GM12878 (cell line): ENCODE results near the gene TTC38. TPM values are rescaled to one million over a fixed set of nuclear protein-coding genes. Genes with fewer than 3 reads are reported as not detected.

ENCODE experiments used
- ATAC-seq: fragments of 200-7000 bp; cut with Tn5 transposase; 3 replicates; pipeline ENCODE4 v1.9.1; 2020; ENCODE audit warnings: mild to moderate bottlenecking, moderate library complexity
- BruUV-seq: library from RNA; stranded (reverse); fragments of 400-500 nt; replicated peaks from 2 replicates; lab custom pipeline; 2021; lab: Mats Ljungman, UMichigan
- CTCF ChIA-PET: fragments of 300-600 bp; sonication (Branson Sonifier 250); formaldehyde crosslinking; extraction: SDS; loops from one replicate; lab custom pipeline; 2021; ENCODE audit warnings: inconsistent platforms; lab: Yijun Ruan, JAX
- POLR2A ChIA-PET: fragments of 350-600 bp; formaldehyde crosslinking; extraction: SDS; loops from one replicate; lab custom pipeline; 2021; ENCODE audit warnings: inconsistent platforms; lab: Charles Lee
- RAD21 ChIA-PET: fragments of 300-600 bp; sonication (Branson Sonifier 250); formaldehyde crosslinking; loops from one replicate; lab custom pipeline; 2023; ENCODE audit warnings: antibody characterized with exemption; ENCODE audit not compliant: unreplicated experiment; lab: Charles Lee
- SMC1A ChIA-PET: fragments of 300-600 bp; sonication (Branson Sonifier 250); formaldehyde crosslinking; loops from one replicate; lab custom pipeline; 2023; ENCODE audit not compliant: unreplicated experiment, uncharacterized antibody; lab: Charles Lee
- DNase-seq: peaks from one replicate; pipeline ENCODE4 v3.0.0-alpha.2; 2011; ENCODE audit warnings: low read depth, low spot score
- FAIRE-seq: peaks from 3 replicates; lab custom pipeline; 2011; peaks lifted over from hg19 to GRCh38; lab: Jason Lieb, UNC
- H2AFZ ChIP-seq: 2 replicates; pipeline ENCODE4 v1.6.0; 2011; ENCODE audit warnings: low read depth, low read length, control low read depth; ENCODE audit not compliant: control insufficient read depth
- H3K27ac ChIP-seq: 2 replicates; pipeline ENCODE4 v1.5.1; 2011; ENCODE audit warnings: control low read depth; ENCODE audit not compliant: control insufficient read depth, insufficient read depth
- H3K27me3 ChIP-seq, 2 experiments: replicated peaks in 1 of 2; 2 replicates each; pipeline versions ENCODE4 v1.6.0 to v1.6.1; 2011; ENCODE audit warnings: low read length in 1 of 2; ENCODE audit not compliant: control insufficient read depth in 2 of 2, insufficient read depth in 2 of 2
- H3K36me3 ChIP-seq, 2 experiments: 2 replicates each; pipeline ENCODE4 v1.5.1; 2011; ENCODE audit warnings: low read length in 1 of 2; ENCODE audit not compliant: control insufficient read depth in 2 of 2, insufficient read depth in 2 of 2
- H3K4me1 ChIP-seq: 2 replicates; pipeline ENCODE4 v1.6.1; 2011; ENCODE audit warnings: mild to moderate bottlenecking, low read length, moderate library complexity, mixed read lengths; ENCODE audit not compliant: control insufficient read depth, insufficient read depth
- H3K4me2 ChIP-seq: 2 replicates; pipeline ENCODE4 v1.6.0; 2011; ENCODE audit warnings: control low read depth; ENCODE audit not compliant: control insufficient read depth, insufficient read depth
- H3K4me3 ChIP-seq: fragments of 200-600 bp; sonication (generic); 2 replicates; pipeline ENCODE4 v1.5.1; 2016
- H3K79me2 ChIP-seq: 2 replicates; pipeline ENCODE4 v1.6.0; 2011; ENCODE audit warnings: low read length; ENCODE audit not compliant: control insufficient read depth, insufficient read depth
- H3K9ac ChIP-seq: 2 replicates; pipeline ENCODE4 v1.8.0; 2011; ENCODE audit warnings: low read length, control low read depth, mixed read lengths; ENCODE audit not compliant: control insufficient read depth, insufficient read depth
- H3K9me3 ChIP-seq: replicated peaks from 3 replicates; pipeline ENCODE4 v1.5.1; 2011; ENCODE audit warnings: mild to moderate bottlenecking, low read length; ENCODE audit not compliant: control insufficient read depth, insufficient read depth
- H4K20me1 ChIP-seq: 2 replicates; pipeline ENCODE4 v1.6.0; 2011; ENCODE audit not compliant: control insufficient read depth, insufficient read depth
- BRCA1 ChIP-seq: IDR thresholded peaks from 2 replicates; pipeline ENCODE4 v1.6.1; 2011; ENCODE audit warnings: low read depth, low read length, improper control_type of control experiment
- CEBPB ChIP-seq, 2 experiments: fragments of 150-350 bp in 1 of 2; IDR thresholded peaks; 2 replicates each; pipeline ENCODE4 v1.6.1; 2012 to 2014; ENCODE audit warnings: low read depth in 2 of 2, low read length in 2 of 2, borderline replicate concordance in 1 of 2, inconsistent platforms in 1 of 2
- DPF2 ChIP-seq: fragments of 450-650 bp; IDR thresholded peaks from 2 replicates; pipeline ENCODE4 v1.6.1; 2017; ENCODE audit warnings: mild to moderate bottlenecking
- HDGF ChIP-seq: fragments of 450-650 bp; IDR thresholded peaks from 2 replicates; pipeline ENCODE4 v1.6.1; 2016; ENCODE audit warnings: antibody characterized with exemption
- LARP7 ChIP-seq: fragments of 450-650 bp; IDR thresholded peaks from 2 replicates; pipeline ENCODE4 v1.6.1; 2017; ENCODE audit warnings: mild to moderate bottlenecking
- MYC ChIP-seq: IDR thresholded peaks from 2 replicates; pipeline ENCODE4 v1.6.1; 2011; ENCODE audit warnings: mild to moderate bottlenecking, low read length, moderate library complexity, inconsistent platforms; ENCODE audit not compliant: insufficient read depth, insufficient replicate concordance, insufficient read length, severe bottlenecking
- NR2F1 ChIP-seq: fragments of 450-650 bp; conservative IDR thresholded peaks from 2 replicates; pipeline ENCODE4 v1.6.1; 2017; ENCODE audit warnings: mild to moderate bottlenecking
- SMAD5 ChIP-seq: IDR thresholded peaks from 2 replicates; pipeline ENCODE4 v1.6.1; 2016; ENCODE audit warnings: antibody characterized with exemption, low read depth
- SREBF2 ChIP-seq: IDR thresholded peaks from 2 replicates; pipeline ENCODE4 v1.6.1; 2012; ENCODE audit warnings: mild to moderate bottlenecking, low read length
- WGBS: methylation state at CpG from one replicate; pipeline ENCODE4 v1.1.6; 2016; ENCODE audit warnings: low lambda C conversion rate; ENCODE audit not compliant: insufficient replicate concordance, insufficient coverage; ENCODE audit errors: missing lambda C conversion rate; 5-methylcytosine and 5-hydroxymethylcytosine counted together
- in situ Hi-C: fragments of 300-500 bp; cut with MboI; formaldehyde crosslinking; loops from 9 replicates; pipeline ENCODE4 v1.14.3; 2018; ENCODE audit warnings: mixed read lengths
- intact Hi-C: fragments of 100-400 bp; cut with micrococcal nuclease; formaldehyde crosslinking; loops from one replicate; pipeline ENCODE4 v1.14.2; 2022; ENCODE audit not compliant: unreplicated experiment
- polyA plus RNA-seq, 11 experiments: library from polyadenylated mRNA; depleted of rRNA in 4 of 11; unstranded in 6 of 11; stranded (reverse) in 5 of 11; fragments of >200 nt; fragmentation: Nextera tagmentation in 4 of 11; fragmentation: Illumina TruSeq in 1 of 11; extraction: Ambion mirVana in 4 of 11; extraction: Trizol in 1 of 11; gene quantifications; 1 replicate in 1 of 11; 2 replicates in 10 of 11; pipeline versions ENCODE4 v1.2.1 to v1.2.3, GENCODE V29; 2011 to 2016; ENCODE audit warnings: inconsistent platforms in 2 of 11, missing spikeins in 2 of 11, low read depth in 1 of 11
- total RNA-seq, 4 experiments: library from RNA; depleted of rRNA in 3 of 4; stranded (reverse); fragments of >200 nt in 3 of 4; fragmentation: Illumina TruSeq in 1 of 4; extraction: Trizol in 1 of 4; gene quantifications; 2 replicates each; pipeline versions ENCODE4 v1.2.1 to v1.2.3, GENCODE V29; 2013 to 2021
- TF ChIP-seq, protein P1 (sequence below): IDR thresholded peaks from 2 replicates; pipeline ENCODE4 v1.6.1; 2011; ENCODE audit warnings: mild to moderate bottlenecking, low read depth, low read length, moderate library complexity; ENCODE audit not compliant: insufficient replicate concordance
- TF ChIP-seq, protein P2 (sequence below): IDR thresholded peaks from 2 replicates; pipeline ENCODE4 v1.6.1; 2012; ENCODE audit warnings: mild to moderate bottlenecking, low read depth, low read length
- TF ChIP-seq, protein P3 (sequence below): fragments of 450-650 bp; IDR thresholded peaks from 2 replicates; pipeline ENCODE4 v1.6.1; 2017; ENCODE audit warnings: mild to moderate bottlenecking

Gene TTC38
- total and polyA plus RNA-seq, 10 of the 15 experiments (the other 5 are each of a cell fraction or from before 2014, with no cell fraction given) = 0.58 to 39.9 (median 13.0) TPM

DNA sequence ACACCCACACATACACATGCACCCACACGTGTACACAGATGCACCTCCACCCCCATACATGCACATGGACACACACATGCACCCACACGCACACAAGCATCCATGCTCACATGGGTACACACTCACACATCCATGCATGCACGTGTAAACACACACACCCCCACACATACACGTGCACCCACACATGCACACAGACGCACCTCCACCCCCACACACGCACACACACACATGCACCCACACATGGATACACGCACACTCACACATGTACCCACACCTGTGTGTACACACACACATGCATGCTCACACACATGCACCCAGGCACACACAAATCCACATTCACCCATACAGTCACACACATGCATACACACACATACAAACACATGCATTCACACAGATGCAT lies 42.2 kb upstream of the TTC38 start:
- H3K27ac ChIP-seq = no peak overlapping the region
- POLR2A ChIA-PET = no interaction called here
- 95% methylated on average over 7 of the region's 7 CpGs for WGBS
- H3K4me2 ChIP-seq = no peak overlapping the region
- no peaks in the 10 kb centered on the region for H4K20me1 ChIP-seq
- ATAC-seq (no peak), FAIRE-seq (no peak), DNase-seq (no peak)
- intact Hi-C loops = no loop called here
- no peaks in the 10 kb centered on the region for H3K27me3 ChIP-seq
- H3K4me1 ChIP-seq = peaks cover 3% of the 10 kb centered on the region
- no peak overlapping the region for H3K4me3 ChIP-seq
- SMC1A ChIA-PET = no interaction called here
- no TSS peak for BruUV-seq
- RAD21 ChIA-PET = no interaction called here
- H3K36me3 ChIP-seq = peaks cover 0 to 2% of the 10 kb centered on the region in 2 experiments; a peak in 2 of 4 replicates
- in situ Hi-C loops = no loop called here
- CTCF ChIA-PET = no interaction called here
- no peak overlapping the region for H2AFZ ChIP-seq
- H3K79me2 ChIP-seq = no peaks in the 10 kb centered on the region
- no peak overlapping the region for H3K9ac ChIP-seq
- TF ChIP-seq, protein P1, sequence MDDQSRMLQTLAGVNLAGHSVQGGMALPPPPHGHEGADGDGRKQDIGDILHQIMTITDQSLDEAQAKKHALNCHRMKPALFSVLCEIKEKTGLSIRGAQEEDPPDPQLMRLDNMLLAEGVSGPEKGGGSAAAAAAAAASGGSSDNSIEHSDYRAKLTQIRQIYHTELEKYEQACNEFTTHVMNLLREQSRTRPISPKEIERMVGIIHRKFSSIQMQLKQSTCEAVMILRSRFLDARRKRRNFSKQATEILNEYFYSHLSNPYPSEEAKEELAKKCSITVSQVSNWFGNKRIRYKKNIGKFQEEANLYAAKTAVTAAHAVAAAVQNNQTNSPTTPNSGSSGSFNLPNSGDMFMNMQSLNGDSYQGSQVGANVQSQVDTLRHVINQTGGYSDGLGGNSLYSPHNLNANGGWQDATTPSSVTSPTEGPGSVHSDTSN = peak; percentile 0
- TF ChIP-seq HDGF = 0 out of 2 replicates have a peak, but pooled peaks have one; percentile 42
- no peak for TF ChIP-seq CEBPB (IDR thresholded peaks at IDR 0.05; ENCODE audit: borderline replicate concordance in 1 of 2, low read depth in 2 of 2, low read length in 2 of 2)
- no peaks in the 10 kb centered on the region; the same call in 2 of the 3 replicates for H3K9me3 ChIP-seq

DNA sequence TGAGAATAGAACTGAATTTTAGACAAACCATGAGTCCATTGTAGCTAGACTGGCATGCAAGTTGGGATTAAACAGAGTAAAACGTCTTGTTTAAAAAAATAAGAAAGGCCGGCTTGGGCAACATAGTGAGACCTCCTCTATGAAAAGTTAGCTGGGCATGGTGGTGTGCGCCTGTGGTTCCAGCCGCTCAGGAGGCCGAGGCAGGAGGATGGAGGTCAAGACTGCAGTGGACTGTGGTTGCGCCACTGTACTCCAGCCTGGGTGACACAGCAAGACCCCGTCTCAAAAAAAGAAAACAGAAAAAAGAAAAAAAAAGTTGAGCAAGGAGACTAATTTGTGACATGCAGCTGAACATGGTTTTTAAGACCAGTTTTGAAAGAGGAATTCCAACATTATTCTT lies 41.2 kb upstream of the TTC38 start:
- no peak overlapping the region for H3K4me2 ChIP-seq
- FAIRE-seq = no peak
- H3K9me3 ChIP-seq = no peaks in the 10 kb centered on the region
- DNase-seq = no peak
- CTCF ChIA-PET = interaction anchor here (0.6 kb wide), 1 partner anchor 307 kb away, joined by 3 read pairs; no protein-coding TSS in a partner anchor
- SMC1A ChIA-PET = no interaction called here
- H3K27me3 ChIP-seq = no peaks in the 10 kb centered on the region
- BruUV-seq = no TSS peak
- intact Hi-C loops = no loop called here
- no peak overlapping the region for H3K4me3 ChIP-seq
- no peaks in the 10 kb centered on the region for H3K79me2 ChIP-seq
- no peaks in the 10 kb centered on the region for H3K36me3 ChIP-seq
- 99% methylated on average over 7 of the region's 7 CpGs for WGBS
- H3K27ac ChIP-seq = no peak overlapping the region
- H4K20me1 ChIP-seq = no peaks in the 10 kb centered on the region
- H3K4me1 ChIP-seq = no peaks in the 10 kb centered on the region
- RAD21 ChIA-PET = no interaction called here
- POLR2A ChIA-PET = no interaction called here
- in situ Hi-C loops = no loop called here
- ATAC-seq = no peak
- H2AFZ ChIP-seq = no peak overlapping the region
- H3K9ac ChIP-seq = no peak overlapping the region
- TF ChIP-seq DPF2 (no peak), LARP7 (no peak), MYC (no peak), SMAD5 (no peak), BRCA1 (no peak), NR2F1 (no peak), SREBF2 (no peak)
- TF ChIP-seq, protein P2, sequence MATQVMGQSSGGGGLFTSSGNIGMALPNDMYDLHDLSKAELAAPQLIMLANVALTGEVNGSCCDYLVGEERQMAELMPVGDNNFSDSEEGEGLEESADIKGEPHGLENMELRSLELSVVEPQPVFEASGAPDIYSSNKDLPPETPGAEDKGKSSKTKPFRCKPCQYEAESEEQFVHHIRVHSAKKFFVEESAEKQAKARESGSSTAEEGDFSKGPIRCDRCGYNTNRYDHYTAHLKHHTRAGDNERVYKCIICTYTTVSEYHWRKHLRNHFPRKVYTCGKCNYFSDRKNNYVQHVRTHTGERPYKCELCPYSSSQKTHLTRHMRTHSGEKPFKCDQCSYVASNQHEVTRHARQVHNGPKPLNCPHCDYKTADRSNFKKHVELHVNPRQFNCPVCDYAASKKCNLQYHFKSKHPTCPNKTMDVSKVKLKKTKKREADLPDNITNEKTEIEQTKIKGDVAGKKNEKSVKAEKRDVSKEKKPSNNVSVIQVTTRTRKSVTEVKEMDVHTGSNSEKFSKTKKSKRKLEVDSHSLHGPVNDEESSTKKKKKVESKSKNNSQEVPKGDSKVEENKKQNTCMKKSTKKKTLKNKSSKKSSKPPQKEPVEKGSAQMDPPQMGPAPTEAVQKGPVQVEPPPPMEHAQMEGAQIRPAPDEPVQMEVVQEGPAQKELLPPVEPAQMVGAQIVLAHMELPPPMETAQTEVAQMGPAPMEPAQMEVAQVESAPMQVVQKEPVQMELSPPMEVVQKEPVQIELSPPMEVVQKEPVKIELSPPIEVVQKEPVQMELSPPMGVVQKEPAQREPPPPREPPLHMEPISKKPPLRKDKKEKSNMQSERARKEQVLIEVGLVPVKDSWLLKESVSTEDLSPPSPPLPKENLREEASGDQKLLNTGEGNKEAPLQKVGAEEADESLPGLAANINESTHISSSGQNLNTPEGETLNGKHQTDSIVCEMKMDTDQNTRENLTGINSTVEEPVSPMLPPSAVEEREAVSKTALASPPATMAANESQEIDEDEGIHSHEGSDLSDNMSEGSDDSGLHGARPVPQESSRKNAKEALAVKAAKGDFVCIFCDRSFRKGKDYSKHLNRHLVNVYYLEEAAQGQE = no peak
- TF ChIP-seq, protein P3, sequence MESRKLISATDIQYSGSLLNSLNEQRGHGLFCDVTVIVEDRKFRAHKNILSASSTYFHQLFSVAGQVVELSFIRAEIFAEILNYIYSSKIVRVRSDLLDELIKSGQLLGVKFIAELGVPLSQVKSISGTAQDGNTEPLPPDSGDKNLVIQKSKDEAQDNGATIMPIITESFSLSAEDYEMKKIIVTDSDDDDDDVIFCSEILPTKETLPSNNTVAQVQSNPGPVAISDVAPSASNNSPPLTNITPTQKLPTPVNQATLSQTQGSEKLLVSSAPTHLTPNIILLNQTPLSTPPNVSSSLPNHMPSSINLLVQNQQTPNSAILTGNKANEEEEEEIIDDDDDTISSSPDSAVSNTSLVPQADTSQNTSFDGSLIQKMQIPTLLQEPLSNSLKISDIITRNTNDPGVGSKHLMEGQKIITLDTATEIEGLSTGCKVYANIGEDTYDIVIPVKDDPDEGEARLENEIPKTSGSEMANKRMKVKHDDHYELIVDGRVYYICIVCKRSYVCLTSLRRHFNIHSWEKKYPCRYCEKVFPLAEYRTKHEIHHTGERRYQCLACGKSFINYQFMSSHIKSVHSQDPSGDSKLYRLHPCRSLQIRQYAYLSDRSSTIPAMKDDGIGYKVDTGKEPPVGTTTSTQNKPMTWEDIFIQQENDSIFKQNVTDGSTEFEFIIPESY = no peak
